Measurements from ENCODE around the gene SDK2. TPM values are rescaled to one million over a fixed set of nuclear protein-coding genes. Genes with fewer than 3 reads are reported as not detected.

The SDK2 gene
- total and polyA plus RNA-seq, 2 of the 8 experiments (the other 6 are each of a cell fraction or from before 2014, with no cell fraction given): 3.9 to 4.1 TPM

- TF ChIP-seq POU5F1 (IDR thresholded peaks at IDR 0.05; ENCODE audit: low read depth, low read length): no peak
- no peak for TF ChIP-seq TAF7 (optimal IDR thresholded peaks at IDR 0.05; ENCODE audit: borderline replicate concordance, low read depth, low read length)
- no peak for TF ChIP-seq TAF1 (IDR thresholded peaks at IDR 0.05; ENCODE audit: low read depth, low read length)
- TF ChIP-seq, protein P1, sequence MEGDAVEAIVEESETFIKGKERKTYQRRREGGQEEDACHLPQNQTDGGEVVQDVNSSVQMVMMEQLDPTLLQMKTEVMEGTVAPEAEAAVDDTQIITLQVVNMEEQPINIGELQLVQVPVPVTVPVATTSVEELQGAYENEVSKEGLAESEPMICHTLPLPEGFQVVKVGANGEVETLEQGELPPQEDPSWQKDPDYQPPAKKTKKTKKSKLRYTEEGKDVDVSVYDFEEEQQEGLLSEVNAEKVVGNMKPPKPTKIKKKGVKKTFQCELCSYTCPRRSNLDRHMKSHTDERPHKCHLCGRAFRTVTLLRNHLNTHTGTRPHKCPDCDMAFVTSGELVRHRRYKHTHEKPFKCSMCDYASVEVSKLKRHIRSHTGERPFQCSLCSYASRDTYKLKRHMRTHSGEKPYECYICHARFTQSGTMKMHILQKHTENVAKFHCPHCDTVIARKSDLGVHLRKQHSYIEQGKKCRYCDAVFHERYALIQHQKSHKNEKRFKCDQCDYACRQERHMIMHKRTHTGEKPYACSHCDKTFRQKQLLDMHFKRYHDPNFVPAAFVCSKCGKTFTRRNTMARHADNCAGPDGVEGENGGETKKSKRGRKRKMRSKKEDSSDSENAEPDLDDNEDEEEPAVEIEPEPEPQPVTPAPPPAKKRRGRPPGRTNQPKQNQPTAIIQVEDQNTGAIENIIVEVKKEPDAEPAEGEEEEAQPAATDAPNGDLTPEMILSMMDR (IDR thresholded peaks at IDR 0.05; ENCODE audit: control extremely low read depth in 1 of 3, insufficient read depth in 1 of 3, low read depth in 1 of 3, low read length in 3 of 3): peak in 1 of 3 experiments; percentile 29; a peak in 3 of 4 replicates
- TF ChIP-seq GABPA (IDR thresholded peaks at IDR 0.05; ENCODE audit: borderline replicate concordance, insufficient read depth, low read length): no peak
- TF ChIP-seq RXRA (IDR thresholded peaks at IDR 0.05; ENCODE audit: insufficient read depth, low read depth, low read length): no peak
- TF ChIP-seq ZNF274 (IDR thresholded peaks at IDR 0.05; ENCODE audit: borderline replicate concordance, extremely low read depth, low read length): no peak
- TF ChIP-seq TCF12 (IDR thresholded peaks at IDR 0.05; ENCODE audit: low read depth, low read length): no peak
- peak; percentile 52; the same call in 1 of the 2 replicates for TF ChIP-seq TEAD4 (IDR thresholded peaks at IDR 0.05; ENCODE audit: low read depth, low read length)
- TF ChIP-seq SP2 (IDR thresholded peaks at IDR 0.05; ENCODE audit: low read length): no peak
- TF ChIP-seq BACH1 (IDR thresholded peaks at IDR 0.05; ENCODE audit: low read length): no peak
- TF ChIP-seq SP1 (IDR thresholded peaks at IDR 0.05; ENCODE audit: low read depth, low read length): no peak
- TF ChIP-seq SIN3A (conservative IDR thresholded peaks at IDR 0.05 in 1 of 2, IDR thresholded peaks at IDR 0.05 in 1 of 2; ENCODE audit: low read depth in 1 of 2, low read length in 2 of 2): 0 out of 4 replicates have a peak, but pooled peaks of 1 of the 2 experiments have one; percentile 43
- TF ChIP-seq CTBP2 (IDR thresholded peaks at IDR 0.05; ENCODE audit: borderline replicate concordance, insufficient read depth, insufficient read length, low read length): no peak
- TF ChIP-seq RNF2 (IDR thresholded peaks at IDR 0.05; ENCODE audit: borderline replicate concordance, low read depth, low read length, missing control alignments, poor library complexity, severe bottlenecking): peak; percentile 11
- TF ChIP-seq EZH2 (IDR thresholded peaks at IDR 0.05; ENCODE audit: low read depth, low read length, severe bottlenecking): peak; percentile 44
- no peak for TF ChIP-seq YY1 (IDR thresholded peaks at IDR 0.05; ENCODE audit: low read depth, low read length)
- no peak for TF ChIP-seq KDM5A (IDR thresholded peaks at IDR 0.05; ENCODE audit: low read length)
- 0 out of 2 replicates have a peak, but pooled peaks have one; percentile 12 for TF ChIP-seq EGR1 (IDR thresholded peaks at IDR 0.05; ENCODE audit: borderline replicate concordance, low read depth, low read length)
- no peak for TF ChIP-seq HDAC6 (IDR thresholded peaks at IDR 0.05; ENCODE audit: low read depth, low read length)
- TF ChIP-seq MAFK (IDR thresholded peaks at IDR 0.05; ENCODE audit: low read depth, low read length): no peak
Measured at GRCh38 chr17:73643001-73643851, 1.0 kb downstream of the SDK2 start (continued).
